Activated CD8-positive, alpha-beta memory T cell treated with anti-CD3 and anti-CD28 coated beads, Interleukin-2, amount 10 ng/mL, durations not matched to agents 7 days and 5 days (primary cell): ENCODE measurements around the gene PRSS27. TPM values are rescaled to one million over a fixed set of nuclear protein-coding genes. Genes with fewer than 3 reads are reported as not detected.
"Not testable (repeated sequence)": the region's sequence is repeated elsewhere in the genome, so short reads cannot be mapped to it uniquely, and the experiment has no call there.

Source experiments
- ATAC-seq: fragments of 150-1000 bp; cut with Tn5 transposase; one replicate; pipeline ENCODE4 v1.10.0; 2021; ENCODE audit warnings: moderate library complexity
- CTCF ChIA-PET: fragments of 350-600 bp; sonication (Branson Sonifier 250); formaldehyde crosslinking; loops from one replicate; lab custom pipeline; 2021; ENCODE audit warnings: antibody characterized with exemption; lab: Charles Lee
- DNase-seq: peaks from one replicate; pipeline ENCODE4 v3.0.0-alpha.2; 2020
- H3K27ac Mint-ChIP-seq: one replicate; pipeline ENCODE4 v1.8.0; 2021; ENCODE audit warnings: mild to moderate bottlenecking, mixed read lengths
- H3K27me3 Mint-ChIP-seq: one replicate; pipeline ENCODE4 v1.8.0; 2021; ENCODE audit warnings: mixed read lengths
- H3K36me3 Mint-ChIP-seq: one replicate; pipeline ENCODE4 v1.8.0; 2021; ENCODE audit warnings: mild to moderate bottlenecking, mixed read lengths
- H3K4me1 Mint-ChIP-seq: one replicate; pipeline ENCODE4 v1.8.0; 2021; ENCODE audit warnings: mixed read lengths
- H3K4me3 Mint-ChIP-seq: one replicate; pipeline ENCODE4 v1.8.0; 2021; ENCODE audit warnings: mild to moderate bottlenecking, moderate library complexity, mixed read lengths
- H3K9me3 Mint-ChIP-seq: one replicate; pipeline ENCODE4 v1.8.0; 2022; ENCODE audit warnings: low read depth, mixed read lengths
- total RNA-seq, 2 experiments: library from RNA; stranded (reverse); gene quantifications; one replicate each; pipeline ENCODE4 v1.2.3, GENCODE V29; 2021

The PRSS27 gene
- total RNA-seq, 2 experiments from 2014 or later = 1.2 to 1.7 TPM

DNA sequence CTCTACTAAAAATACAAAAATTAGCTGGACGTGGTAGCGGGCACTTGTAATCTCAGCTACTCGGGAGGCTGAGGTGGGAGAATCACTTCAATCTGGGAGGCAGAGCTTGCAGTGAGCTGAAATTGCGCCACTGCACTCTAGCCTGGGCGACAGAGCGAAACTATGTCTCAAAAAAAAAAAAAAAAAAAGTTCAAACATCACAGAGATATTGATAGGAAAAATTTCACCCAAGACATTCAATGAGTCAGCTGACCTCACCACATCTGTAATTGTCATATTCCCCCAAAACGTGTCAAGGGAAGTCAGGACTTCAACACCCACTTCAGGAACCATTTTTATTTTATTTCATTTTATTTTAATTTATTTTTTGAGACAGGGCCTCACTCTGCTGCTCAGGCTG is 8.0 kb upstream of the PRSS27 start:
- no peak for ATAC-seq
- Mint-ChIP-seq H3K4me1 (no peaks in the 10 kb centered on the region), H3K36me3 (no peaks in the 10 kb centered on the region), H3K27me3 (peaks cover 18% of the 10 kb centered on the region), H3K27ac (no peak overlapping the region), H3K9me3 (no peaks in the 10 kb centered on the region), H3K4me3 (no peak overlapping the region)
- no peak for DNase-seq
- CTCF ChIA-PET = interaction anchor here (0.7 kb wide), 1 partner anchor 956 kb away, joined by 3 read pairs; no protein-coding TSS in a partner anchor

DNA sequence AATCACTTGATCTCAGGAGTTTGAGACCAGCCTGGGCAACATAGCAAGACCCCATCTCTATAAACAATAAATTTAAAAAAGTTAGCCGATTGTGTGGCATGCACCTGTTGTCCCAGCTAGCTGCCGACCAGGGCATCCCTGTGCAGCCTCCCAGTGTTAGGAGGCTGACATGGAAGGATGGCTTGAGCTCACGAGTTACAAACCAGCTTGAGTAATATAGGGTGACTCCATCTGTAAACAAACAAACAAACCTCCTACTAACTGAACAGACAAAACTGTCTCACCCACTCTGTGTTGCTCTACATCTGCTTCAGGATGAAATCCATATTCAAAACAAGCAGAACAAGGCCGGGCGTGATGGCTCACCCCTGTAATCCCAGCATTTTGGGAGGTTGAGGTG is 6.9 kb upstream of the PRSS27 start:
- no peak for DNase-seq
- Mint-ChIP-seq H3K27me3 (peaks cover 15% of the 10 kb centered on the region), H3K27ac (no peak overlapping the region), H3K9me3 (no peaks in the 10 kb centered on the region), H3K36me3 (no peaks in the 10 kb centered on the region), H3K4me3 (no peak overlapping the region), H3K4me1 (peaks cover 2% of the 10 kb centered on the region)
- no peak for ATAC-seq
- CTCF ChIA-PET = interaction anchor here (0.6 kb wide), 1 partner anchor 390 kb away, joined by 3 read pairs; no protein-coding TSS in a partner anchor

DNA sequence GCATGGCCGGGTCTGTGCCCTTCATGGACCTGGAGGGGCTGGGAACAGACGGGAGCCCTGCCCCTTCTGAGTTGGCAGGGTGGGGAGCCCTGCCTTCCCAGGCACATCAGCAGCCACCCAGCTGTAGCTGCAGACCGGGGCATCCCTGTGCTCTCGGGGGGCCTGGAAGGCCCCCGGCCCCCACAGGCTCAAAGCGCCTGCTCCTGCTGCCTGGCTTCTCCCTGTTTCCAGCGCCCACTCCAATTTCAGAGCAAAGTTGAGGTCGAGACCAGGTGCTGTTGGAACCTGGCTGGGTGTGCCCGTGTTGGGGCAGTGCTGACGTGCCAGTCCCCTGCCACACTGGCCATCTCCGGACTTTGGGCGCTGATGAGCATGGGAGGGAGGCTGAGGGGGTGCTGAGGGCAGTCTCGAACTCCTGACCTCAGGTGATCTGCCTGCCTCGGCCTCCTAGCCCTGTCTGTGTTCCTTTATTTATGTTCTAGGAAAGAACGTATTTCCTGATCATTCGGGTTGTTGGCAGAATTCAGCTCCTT is 4.9 kb upstream of the PRSS27 start:
- CTCF ChIA-PET = interaction anchor here (0.8 kb wide), 1 partner anchor 42 kb away, joined by 3 read pairs; the partner anchor contains the start of gene KCTD5
- H3K9me3 Mint-ChIP-seq = no peaks in the 10 kb centered on the region
- DNase-seq (no peak), ATAC-seq (no peak)
- no peaks in the 10 kb centered on the region for H3K36me3 Mint-ChIP-seq
- H3K4me3 Mint-ChIP-seq = no peak overlapping the region
- H3K27ac Mint-ChIP-seq = no peak overlapping the region
- peaks cover 15% of the 10 kb centered on the region for H3K27me3 Mint-ChIP-seq
- peaks cover 4% of the 10 kb centered on the region for H3K4me1 Mint-ChIP-seq

DNA sequence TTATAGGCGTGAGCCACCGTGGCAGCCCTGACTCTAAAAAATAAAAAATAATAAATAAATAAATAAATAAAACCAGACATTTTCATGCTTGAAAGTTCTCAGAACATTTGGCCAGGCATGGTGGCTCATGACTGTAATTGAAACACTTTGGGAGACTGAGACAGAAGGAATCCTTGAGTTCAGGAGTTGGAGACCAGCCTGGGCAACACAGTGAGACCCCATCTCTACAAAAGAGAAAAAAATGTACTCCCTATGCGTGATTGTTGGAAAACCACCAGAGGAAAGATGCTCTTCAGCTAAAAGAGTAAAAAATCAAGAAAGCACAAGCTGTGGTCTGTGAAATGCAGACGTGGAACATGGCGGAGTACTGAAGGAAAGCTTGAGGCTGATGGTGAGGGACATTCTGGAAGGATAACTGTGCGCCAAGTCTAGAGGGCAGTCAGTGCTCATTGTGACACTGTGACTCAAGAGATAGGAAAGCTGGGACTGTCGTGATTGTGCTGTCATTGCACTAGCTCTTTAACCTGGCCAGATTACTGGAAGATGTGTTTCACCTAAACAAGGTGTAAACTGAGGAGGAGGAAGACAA is 4.2 kb upstream of the PRSS27 start:
- no peak overlapping the region for H3K27ac Mint-ChIP-seq
- no peak for DNase-seq
- no peak overlapping the region for H3K4me3 Mint-ChIP-seq
- H3K36me3 Mint-ChIP-seq = no peaks in the 10 kb centered on the region
- peaks cover 4% of the 10 kb centered on the region for H3K4me1 Mint-ChIP-seq
- peaks cover 15% of the 10 kb centered on the region for H3K27me3 Mint-ChIP-seq
- no peak for ATAC-seq
- H3K9me3 Mint-ChIP-seq = no peaks in the 10 kb centered on the region
- CTCF ChIA-PET = interaction anchor here (0.6 to 0.8 kb wide), 2 partner anchors 42 to 943 kb away, joined by 3 read pairs; partner anchors contain the start of gene KCTD5

DNA sequence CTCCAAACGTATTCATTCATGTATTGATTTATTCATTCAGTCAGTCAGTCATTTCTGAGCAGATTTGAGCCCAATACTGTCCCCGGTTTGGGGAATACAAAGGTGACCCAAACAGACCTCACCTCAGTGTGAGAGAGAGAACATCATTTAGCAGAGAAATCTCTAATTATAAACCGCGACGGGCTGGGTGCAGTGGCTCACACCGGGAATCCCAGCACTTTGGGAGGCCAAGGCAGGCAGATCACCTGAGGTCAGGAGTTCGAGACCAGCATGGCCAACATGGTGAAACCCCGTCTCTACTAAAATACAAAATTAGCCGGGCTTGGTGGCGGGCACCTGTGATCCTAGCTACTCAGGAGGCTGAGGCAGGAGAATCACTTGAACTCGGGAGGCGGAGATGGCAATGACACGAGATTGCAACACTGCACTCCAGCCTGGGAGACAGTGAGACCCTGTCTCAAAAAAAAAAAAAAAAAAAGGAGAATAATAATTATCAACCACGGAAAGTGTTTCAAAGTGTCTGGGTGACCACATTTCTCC is 1.7 kb upstream of the PRSS27 start:
- H3K9me3 Mint-ChIP-seq, H3K36me3 Mint-ChIP-seq, DNase-seq, ATAC-seq: not testable (repeated sequence)
- CTCF ChIA-PET = interaction anchor here (0.7 to 0.8 kb wide), 2 partner anchors 18 to 40 kb away, joined by 3 read pairs; partner anchors contain the start of gene KCTD5
- Mint-ChIP-seq H3K27ac (peak overlapping the region; percentile 70), H3K27me3 (peaks cover 13% of the 10 kb centered on the region), H3K4me3 (peak overlapping the region; percentile 63), H3K4me1 (peaks cover 10% of the 10 kb centered on the region)

DNA sequence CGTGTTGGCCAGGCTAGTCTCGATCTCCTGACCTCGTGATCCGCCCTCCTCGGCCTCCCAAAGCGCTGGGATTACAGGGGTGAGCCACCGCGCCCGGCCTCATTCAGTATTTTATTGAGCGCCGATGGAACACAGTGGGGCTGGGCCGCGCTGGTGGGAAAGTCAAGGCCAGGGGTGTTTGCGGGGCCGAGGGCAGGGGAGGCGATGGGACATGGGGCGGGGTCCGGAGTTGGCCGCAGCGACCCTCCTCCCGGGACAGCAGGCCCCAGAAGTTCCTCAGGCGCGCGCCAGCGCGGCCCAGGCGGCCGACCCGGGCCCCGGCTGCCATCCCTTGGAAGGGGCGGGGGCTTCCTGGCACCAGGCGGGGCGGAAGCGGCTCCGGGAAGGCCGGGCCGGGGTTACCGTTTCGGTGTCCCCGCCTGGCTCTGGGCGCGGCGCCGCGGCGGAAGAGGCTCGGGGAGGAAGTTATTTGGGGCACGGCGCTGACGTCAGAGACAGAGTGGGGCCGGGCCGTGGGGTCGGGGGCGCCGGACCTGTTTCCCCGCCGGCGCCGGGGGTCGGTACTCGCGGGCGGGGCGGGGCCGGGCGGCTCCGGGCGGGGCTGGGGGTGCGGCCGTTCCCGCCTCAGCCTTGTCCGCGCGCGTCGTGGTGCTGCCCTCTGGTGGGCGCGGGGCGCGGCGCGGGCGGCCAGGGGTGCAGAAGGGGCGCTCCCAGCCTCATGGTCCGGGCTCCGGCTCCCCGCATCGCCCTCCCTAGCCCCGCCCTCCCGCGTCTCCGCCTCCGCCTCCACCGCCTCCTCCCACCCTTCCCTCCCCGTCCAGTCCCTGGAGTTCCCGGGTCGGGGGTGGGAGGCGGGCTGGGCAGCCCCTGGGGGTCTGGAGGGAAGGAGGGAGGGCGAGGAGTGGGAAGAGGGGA is 952 bp upstream of the PRSS27 start:
- H3K4me3 Mint-ChIP-seq = peak overlapping the region; percentile 67
- H3K27me3 Mint-ChIP-seq = peaks cover 13% of the 10 kb centered on the region
- peak; percentile 95 for ATAC-seq

DNA sequence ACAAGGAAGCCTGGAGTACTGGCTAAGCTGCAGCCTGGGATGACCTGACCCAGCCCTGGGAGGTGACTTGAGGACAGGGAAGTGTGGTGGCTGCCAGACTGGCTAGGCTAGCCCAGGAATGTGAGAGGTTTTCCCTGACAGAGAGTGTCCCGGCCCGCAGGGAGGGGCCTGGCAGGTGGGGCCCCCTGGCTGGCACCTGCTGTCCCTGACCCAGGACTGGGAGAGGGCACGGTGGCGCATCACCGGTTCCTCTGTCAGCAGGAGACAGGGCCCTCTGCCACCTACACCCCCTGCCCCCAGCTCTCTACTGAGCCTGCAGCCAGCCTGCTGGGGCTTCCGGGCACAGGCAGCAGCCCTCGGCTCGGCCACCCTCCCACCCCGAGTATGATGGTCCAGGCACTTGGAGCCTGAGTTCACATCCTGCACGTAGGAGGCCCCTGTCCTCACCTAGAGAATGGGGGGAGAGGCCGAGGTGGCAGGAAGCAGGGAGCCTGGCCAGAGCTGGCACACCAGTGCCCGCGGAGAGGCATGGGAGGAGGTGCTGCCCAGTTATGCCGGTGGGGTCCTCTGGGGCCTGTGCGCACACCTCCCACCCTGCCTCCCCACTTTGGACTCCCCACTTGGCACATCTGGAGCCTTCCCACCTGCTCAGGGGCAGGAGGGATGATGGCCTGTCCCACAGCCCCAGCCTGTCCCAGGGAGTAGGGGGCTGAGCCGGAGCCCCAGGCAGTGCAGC is 528 bp downstream of the PRSS27 start:
- CTCF ChIA-PET = interaction anchor here (1.1 kb wide), 1 partner anchor 32 kb away, joined by 4 read pairs; no protein-coding TSS in a partner anchor
- ATAC-seq = no peak

More for the DNA sequence above, 952 bp upstream of the PRSS27 start:
- Mint-ChIP-seq H3K36me3 (no peaks in the 10 kb centered on the region), H3K9me3 (no peaks in the 10 kb centered on the region), H3K27ac (peak overlapping the region; percentile 80), H3K4me1 (peaks cover 10% of the 10 kb centered on the region)
- CTCF ChIA-PET = interaction anchor here (1.1 kb wide), 1 partner anchor 31 kb away, joined by 4 read pairs; no protein-coding TSS in a partner anchor
- peak; percentile 93 for DNase-seq

DNA sequence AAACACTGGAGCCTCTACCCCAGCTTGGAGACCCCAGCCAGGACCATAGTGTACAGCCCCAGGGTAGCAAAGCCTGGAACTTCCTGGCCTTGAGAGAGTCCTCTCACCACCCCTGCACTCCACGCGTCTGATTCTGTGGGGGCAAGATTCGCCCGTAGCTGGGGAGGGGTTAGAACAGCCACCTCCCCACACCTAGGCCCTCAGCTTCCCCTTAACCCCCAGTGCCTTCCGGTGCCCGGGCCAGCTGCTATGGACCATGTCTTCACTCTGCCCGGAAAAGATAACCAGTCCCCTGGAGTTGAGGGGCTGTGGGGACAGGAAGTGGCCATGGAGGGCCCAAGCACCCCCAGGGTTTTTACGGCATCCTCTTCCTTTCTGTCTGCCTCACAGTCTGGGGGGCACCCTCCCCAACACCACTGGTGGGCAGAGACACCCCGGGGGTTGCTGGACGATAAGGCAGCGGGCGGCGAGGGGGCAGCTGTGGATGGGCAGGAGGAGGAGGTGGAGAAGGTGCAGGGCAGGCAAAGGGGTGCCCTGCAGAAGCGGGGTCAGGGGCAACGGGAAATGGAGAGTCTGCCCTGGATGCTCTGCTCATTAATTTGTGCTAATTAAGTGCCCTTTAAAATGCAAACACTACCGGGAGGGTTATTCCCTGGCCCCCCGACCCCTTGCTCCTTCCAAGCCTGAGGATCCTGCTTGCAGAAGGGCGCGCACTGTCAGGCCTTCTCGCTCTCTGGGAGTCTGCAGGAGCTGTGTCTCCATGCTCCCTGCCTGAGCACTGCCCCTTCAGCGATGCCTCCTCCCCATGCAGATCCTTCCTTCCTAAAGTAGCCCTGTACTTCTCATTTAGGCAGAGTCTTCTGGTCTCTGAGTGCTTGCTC is 2.4 kb downstream of the PRSS27 start:
- Mint-ChIP-seq H3K4me3 (no peak overlapping the region), H3K9me3 (no peaks in the 10 kb centered on the region), H3K27ac (no peak overlapping the region), H3K36me3 (no peaks in the 10 kb centered on the region), H3K4me1 (peaks cover 15% of the 10 kb centered on the region), H3K27me3 (no peaks in the 10 kb centered on the region)
- no peak for DNase-seq
- no peak for ATAC-seq
- CTCF ChIA-PET = interaction anchor here (2.1 kb wide), 1 partner anchor 35 kb away, joined by 6 read pairs; the partner anchor contains the start of gene KCTD5

More for the DNA sequence above, 528 bp downstream of the PRSS27 start:
- H3K27ac Mint-ChIP-seq = no peak overlapping the region
- H3K27me3 Mint-ChIP-seq = peaks cover 6% of the 10 kb centered on the region
- DNase-seq = no peak
- H3K36me3 Mint-ChIP-seq = no peaks in the 10 kb centered on the region
- no peaks in the 10 kb centered on the region for H3K9me3 Mint-ChIP-seq
- H3K4me3 Mint-ChIP-seq = peak overlapping the region; percentile 32
- H3K4me1 Mint-ChIP-seq = peaks cover 15% of the 10 kb centered on the region

DNA sequence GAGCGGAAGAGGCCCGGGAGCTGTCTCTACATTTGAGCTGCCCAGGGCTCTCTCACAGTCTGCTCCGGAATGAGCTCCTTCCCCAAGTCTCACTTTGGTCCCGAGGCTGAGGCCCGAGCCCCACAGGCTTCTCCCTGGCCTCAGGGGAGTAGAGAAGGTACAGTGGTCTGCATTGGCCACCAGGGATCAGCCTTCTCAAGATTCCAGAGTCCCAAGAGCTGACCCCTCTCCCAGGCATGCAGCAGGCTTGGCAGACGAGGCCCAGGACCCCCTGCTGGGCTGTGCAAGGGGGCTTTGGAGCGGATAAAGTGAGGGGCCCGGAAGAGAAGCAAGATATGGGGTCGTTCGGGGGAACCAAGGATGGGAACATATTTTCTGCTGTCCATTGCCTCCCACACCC is 3.1 kb downstream of the PRSS27 start:
- H3K4me1 Mint-ChIP-seq = peaks cover 13% of the 10 kb centered on the region
- no peak for DNase-seq
- H3K27me3 Mint-ChIP-seq = no peaks in the 10 kb centered on the region
- no peaks in the 10 kb centered on the region for H3K9me3 Mint-ChIP-seq
- no peak for ATAC-seq
- no peak overlapping the region for H3K27ac Mint-ChIP-seq
- CTCF ChIA-PET = interaction anchor here (2.1 kb wide), 1 partner anchor 35 kb away, joined by 6 read pairs; the partner anchor contains the start of gene KCTD5
- no peak overlapping the region for H3K4me3 Mint-ChIP-seq
- H3K36me3 Mint-ChIP-seq = no peaks in the 10 kb centered on the region

DNA sequence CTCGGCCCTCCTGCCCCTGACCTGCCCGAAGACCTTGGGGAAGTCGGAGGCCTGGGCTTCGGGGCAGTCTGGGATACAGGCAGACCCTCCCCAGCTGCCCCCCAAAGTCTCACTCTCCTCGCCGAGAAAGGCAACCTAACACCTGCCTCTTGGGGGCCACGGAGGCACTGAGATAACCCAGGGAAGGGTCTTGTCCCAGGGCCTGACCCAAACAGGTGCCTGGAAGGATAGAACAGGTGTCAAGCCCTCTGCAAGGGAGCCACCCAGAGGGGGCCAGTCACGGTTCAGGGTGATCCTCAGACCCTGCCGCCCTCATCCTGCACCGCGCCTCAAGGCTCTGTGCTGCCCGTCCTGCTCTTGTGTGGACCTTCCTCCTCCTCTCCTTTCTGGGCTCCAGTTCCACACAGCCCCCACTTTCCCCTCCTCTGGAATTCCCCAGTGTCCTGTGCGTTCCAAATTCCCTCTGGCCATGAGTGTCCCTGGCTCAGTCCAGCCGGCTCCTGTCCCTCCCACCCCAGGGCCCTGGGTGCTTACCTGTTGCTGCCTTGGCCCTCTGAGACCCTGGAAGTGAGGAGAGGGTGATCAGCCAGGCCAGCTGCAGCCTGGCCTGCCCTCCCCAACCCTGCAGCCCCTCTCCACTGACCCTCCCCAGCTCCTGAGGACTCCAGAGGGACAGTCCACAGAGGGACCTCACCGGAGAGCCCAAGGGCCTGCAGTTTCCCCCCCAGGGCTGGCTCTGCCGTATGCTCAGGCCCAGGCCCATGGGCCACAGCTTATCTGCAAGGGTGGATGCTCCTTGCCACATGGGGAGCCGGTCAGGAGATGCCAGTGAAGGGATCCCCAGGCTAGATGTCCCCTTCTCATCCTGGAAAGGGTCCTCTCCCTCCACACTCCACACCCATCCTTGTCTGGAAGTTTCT is 3.8 kb downstream of the PRSS27 start:
- no peaks in the 10 kb centered on the region for H3K36me3 Mint-ChIP-seq
- peak overlapping the region; percentile 22 for H3K4me3 Mint-ChIP-seq
- H3K27ac Mint-ChIP-seq = no peak overlapping the region
- H3K27me3 Mint-ChIP-seq = no peaks in the 10 kb centered on the region
- no peak for ATAC-seq
- H3K4me1 Mint-ChIP-seq = peaks cover 11% of the 10 kb centered on the region
- H3K9me3 Mint-ChIP-seq = no peaks in the 10 kb centered on the region
- CTCF ChIA-PET = interaction anchor here (2.1 kb wide), 1 partner anchor 34 kb away, joined by 6 read pairs; the partner anchor contains the start of gene KCTD5
- no peak for DNase-seq

DNA sequence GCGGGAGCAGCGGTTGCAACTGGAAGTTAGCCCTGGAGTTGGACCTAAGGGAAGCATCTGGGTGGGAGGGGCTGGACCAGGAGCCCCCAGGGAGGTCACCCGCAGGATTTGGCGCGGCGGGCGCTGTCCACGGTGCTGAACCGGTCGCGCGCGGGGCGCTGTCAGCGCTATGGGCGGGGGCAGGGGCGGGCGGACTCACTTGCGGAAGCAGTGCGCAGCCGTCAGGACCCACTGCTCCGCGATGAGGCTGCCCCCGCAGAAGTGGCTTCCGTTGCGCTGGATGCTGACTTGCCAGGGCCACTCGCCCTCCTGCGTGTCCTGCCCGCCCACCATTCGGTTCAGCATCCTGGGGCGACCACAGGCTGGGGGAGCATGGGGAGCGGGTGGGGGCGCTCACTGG is 4.5 kb downstream of the PRSS27 start:
- H3K9me3 Mint-ChIP-seq = no peaks in the 10 kb centered on the region
- CTCF ChIA-PET = no interaction called here
- H3K36me3 Mint-ChIP-seq = no peaks in the 10 kb centered on the region
- H3K4me1 Mint-ChIP-seq = peaks cover 11% of the 10 kb centered on the region
- DNase-seq = peak; percentile 91
- H3K27ac Mint-ChIP-seq = no peak overlapping the region
- peak; percentile 95 for ATAC-seq
- no peaks in the 10 kb centered on the region for H3K27me3 Mint-ChIP-seq
- peak overlapping the region; percentile 22 for H3K4me3 Mint-ChIP-seq
